HG03103 (cell line): ENCODE measurements around the gene COQ10B.
"Not testable (repeated sequence)": the region's sequence is repeated elsewhere in the genome, so short reads cannot be mapped to it uniquely, and the experiment has no call there.

Experiments
- ATAC-seq: cut with Tn5 transposase; IDR thresholded peaks from one replicate; pipeline ENCODE4 v1.9.1; 2021; ENCODE audit warnings: low read depth; ENCODE audit not compliant: unreplicated experiment

COQ10B gene

GRCh38 chr2:197453123-197453913 lies at the start of gene COQ10B:
TSS of gene COQ10B (plus strand) at chr2:197453552. CDS start at chr2:197453561, 9 bp downstream.
- ATAC-seq: peak; percentile 91

- ATAC-seq: no peak
These were observed 47.8 kb upstream of the COQ10B start for GRCh38 chr2:197405582-197405981.

GRCh38 chr2:197414039-197414438 lies 39.3 kb upstream of the COQ10B start:
- no peak for ATAC-seq

- ATAC-seq: no peak
These were observed 38.8 kb upstream of the COQ10B start for GRCh38 chr2:197414515-197414914.

- ATAC-seq: no peak
These were observed 37.1 kb upstream of the COQ10B start for GRCh38 chr2:197416268-197416667.

- no peak for ATAC-seq
These were observed 33.9 kb upstream of the COQ10B start for GRCh38 chr2:197419438-197419837.

- ATAC-seq: no peak
These were observed 30.0 kb upstream of the COQ10B start for GRCh38 chr2:197423307-197423706.

- no peak for ATAC-seq
These were observed 27.8 kb upstream of the COQ10B start for GRCh38 chr2:197425550-197425949.

GRCh38 chr2:197426723-197427603 lies 26.4 kb upstream of the COQ10B start:
- no peak for ATAC-seq

- no peak for ATAC-seq
These were observed 25.4 kb upstream of the COQ10B start for GRCh38 chr2:197427986-197428385.

- ATAC-seq: no peak
These were observed 21.5 kb upstream of the COQ10B start for GRCh38 chr2:197431858-197432257.

GRCh38 chr2:197432527-197432926 lies 20.8 kb upstream of the COQ10B start:
- ATAC-seq: not testable (repeated sequence)

GRCh38 chr2:197433780-197434438 lies 19.4 kb upstream of the COQ10B start:
- ATAC-seq: no peak

- peak; percentile 92 for ATAC-seq
These were observed 18.5 kb upstream of the COQ10B start, which contains the start of gene SF3B1 for GRCh38 chr2:197434541-197435513. TSS of gene SF3B1 (minus strand) at chr2:197435028. CDS start at chr2:197434999, 29 bp downstream.

GRCh38 chr2:197435598-197436420 lies 17.5 kb upstream of the COQ10B start:
- no peak for ATAC-seq

- no peak for ATAC-seq
These were observed 16.0 kb upstream of the COQ10B start for GRCh38 chr2:197437380-197437779.

- ATAC-seq: no peak
These were observed 10.5 kb upstream of the COQ10B start for GRCh38 chr2:197442857-197443256.

- ATAC-seq: no peak
These were observed 7.6 kb upstream of the COQ10B start for GRCh38 chr2:197445746-197446145.

- ATAC-seq: no peak
These were observed 6.5 kb upstream of the COQ10B start for GRCh38 chr2:197446844-197447243.
